Fibroblast of skin of back (primary cell): Measurements from ENCODE around the gene SEMA3E.
"Not testable (repeated sequence)": the region's sequence is repeated elsewhere in the genome, so short reads cannot be mapped to it uniquely, and the experiment has no call there.

Experiments
- DNase-seq: peaks from one replicate; pipeline ENCODE4 v3.0.0-alpha.2; 2013

Gene SEMA3E

GRCh38 chr7:83449781-83450180 is 199.2 kb downstream of the SEMA3E start:
- DNase-seq = no peak

GRCh38 chr7:83447681-83448080 is 201.3 kb downstream of the SEMA3E start:
- no peak for DNase-seq

DNA sequence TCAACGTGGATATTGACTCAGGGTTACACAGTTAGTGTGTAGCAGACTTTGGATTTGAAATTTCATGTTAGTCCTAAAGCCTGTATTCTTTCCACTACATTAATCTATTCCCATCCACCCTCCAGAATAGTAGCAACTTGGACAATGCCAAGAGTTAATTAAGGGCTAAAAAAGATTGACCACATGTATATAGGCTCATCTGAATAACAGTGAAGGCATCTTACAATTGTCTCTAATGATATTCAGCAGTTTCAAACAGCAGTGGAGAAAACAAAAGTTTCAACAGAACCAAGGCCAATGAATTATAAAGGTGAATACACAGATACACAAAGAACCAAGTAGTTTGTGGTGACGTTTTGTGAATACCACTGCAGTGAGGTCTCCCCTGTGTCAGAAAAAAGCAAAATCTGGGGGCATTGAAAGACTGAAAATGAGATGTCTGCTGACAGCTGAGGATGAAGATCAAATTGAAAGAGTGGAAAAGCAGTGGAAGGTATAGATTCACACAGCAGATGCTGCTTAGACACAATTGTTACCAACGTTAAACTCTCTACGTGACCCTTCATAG is 202.8 kb downstream of the SEMA3E start:
- DNase-seq = no peak

- DNase-seq = no peak
Measured at GRCh38 chr7:83442911-83443310, 206.0 kb downstream of the SEMA3E start.

GRCh38 chr7:83439026-83439425 is 209.9 kb downstream of the SEMA3E start:
- DNase-seq = no peak

GRCh38 chr7:83430289-83430688 is 218.7 kb downstream of the SEMA3E start:
- not testable (repeated sequence) for DNase-seq

DNA sequence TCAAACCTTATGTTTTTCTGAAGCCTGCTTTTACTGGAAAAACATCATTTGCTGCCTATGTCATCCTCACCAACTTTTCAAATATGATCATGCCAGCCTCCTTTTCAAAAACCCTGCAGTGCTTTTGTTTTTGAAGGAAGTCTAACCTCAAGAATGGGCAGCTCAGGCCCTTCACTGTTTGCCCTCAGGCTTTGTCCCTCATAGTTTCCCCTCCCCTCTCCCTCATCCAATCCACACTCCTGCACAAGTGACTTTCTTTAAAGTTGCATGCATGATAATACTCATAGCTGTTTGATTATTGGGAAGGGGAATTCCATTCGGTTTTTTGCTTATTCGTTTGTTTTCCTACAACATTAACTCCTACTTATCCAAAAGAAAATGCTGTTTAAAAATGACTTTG is 219.4 kb downstream of the SEMA3E start:
- no peak for DNase-seq

- peak; percentile 2 for DNase-seq
Measured at GRCh38 chr7:83427884-83428283, 221.1 kb downstream of the SEMA3E start.

- DNase-seq = no peak
Measured at GRCh38 chr7:83426325-83426724, 222.6 kb downstream of the SEMA3E start.

- no peak for DNase-seq
Measured at GRCh38 chr7:83419013-83419412, 229.9 kb downstream of the SEMA3E start.

GRCh38 chr7:83415840-83416239 is 233.1 kb downstream of the SEMA3E start:
- no peak for DNase-seq

- no peak for DNase-seq
Measured at GRCh38 chr7:83414947-83415346, 234.0 kb downstream of the SEMA3E start.

DNA sequence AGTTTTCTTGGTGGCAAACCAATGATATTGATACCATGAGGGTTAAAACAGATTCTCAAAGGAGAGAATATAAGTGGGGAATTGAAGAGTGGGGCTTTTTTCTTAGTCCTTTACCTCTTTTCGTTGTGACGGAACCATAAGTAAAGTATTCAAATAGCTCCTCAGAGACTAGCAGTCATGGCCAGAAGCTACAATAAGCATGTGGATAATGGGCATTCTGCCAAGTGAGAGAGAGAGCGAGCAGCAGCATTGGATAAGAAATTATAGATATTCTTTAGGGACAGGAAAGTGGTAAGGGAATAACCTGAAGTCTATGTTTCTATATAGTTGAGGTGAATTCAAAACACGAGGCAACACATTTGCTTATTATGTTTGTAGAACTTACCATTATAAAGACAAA is 235.1 kb downstream of the SEMA3E start:
- DNase-seq = peak; percentile 16

DNA sequence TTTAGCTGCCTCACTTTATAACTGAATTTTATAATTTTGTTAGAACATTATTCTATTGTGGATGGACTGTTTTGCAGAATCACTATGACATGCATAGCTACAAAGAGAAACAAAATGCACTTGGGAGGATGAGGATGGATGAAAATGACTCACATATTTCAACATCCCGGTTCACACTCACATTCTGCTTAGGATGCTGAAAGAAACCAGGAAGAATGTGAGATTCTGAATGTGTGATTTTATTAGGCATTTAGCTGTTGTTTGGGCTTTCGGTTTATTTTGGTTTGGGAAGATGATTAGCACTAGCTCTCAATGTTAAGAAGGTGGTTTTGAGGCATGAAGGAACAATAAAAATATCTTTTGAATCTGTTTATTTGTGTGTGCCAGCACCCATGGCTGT is 235.5 kb downstream of the SEMA3E start:
- DNase-seq = peak; percentile 30

- peak; percentile 43 for DNase-seq
Measured at GRCh38 chr7:83410989-83411591, 237.8 kb downstream of the SEMA3E start.

DNA sequence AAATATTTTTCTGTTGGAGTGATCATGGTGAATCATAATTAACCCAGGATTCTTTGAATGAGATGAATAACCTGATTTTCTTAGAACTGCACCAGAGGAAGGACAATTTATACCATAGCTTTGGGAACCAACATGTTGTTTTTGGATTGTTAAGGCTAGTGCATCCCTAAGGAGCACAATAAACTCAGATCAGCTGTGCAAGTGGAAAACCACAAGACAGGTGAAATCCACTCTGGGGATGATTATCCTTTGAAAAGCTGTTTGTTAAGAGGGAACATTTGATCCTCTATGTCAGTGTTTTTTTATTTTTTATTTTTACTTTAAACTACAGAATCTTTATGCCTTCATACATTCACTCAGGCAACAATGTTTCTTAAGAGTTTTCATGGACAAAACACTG is 254.2 kb downstream of the SEMA3E start:
- DNase-seq = no peak

GRCh38 chr7:83388436-83388835 is 260.5 kb downstream of the SEMA3E start:
- no peak for DNase-seq

- DNase-seq = no peak
Measured at GRCh38 chr7:83366629-83367028, 282.3 kb downstream of the SEMA3E start.

DNA sequence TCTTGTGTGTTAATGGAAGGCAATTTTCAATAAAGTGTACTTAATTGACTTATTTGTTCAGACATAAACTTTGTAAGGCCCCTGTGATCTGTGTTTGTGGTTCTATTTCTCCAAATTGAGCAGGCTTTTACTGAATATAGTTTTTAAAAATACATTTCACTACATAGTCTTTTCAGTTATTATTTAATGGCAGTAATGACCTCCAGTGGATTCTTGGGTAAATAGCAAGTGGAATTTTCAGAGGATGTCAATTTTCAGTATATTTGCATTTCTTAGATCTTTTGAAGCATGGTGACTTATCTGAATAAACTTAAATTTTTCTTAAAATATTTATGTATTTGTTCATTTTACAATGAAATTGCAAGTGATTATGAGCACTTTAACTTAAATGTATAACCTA is 283.2 kb downstream of the SEMA3E start:
- DNase-seq = peak; percentile 3

GRCh38 chr7:83362871-83363550 is 285.9 kb downstream of the SEMA3E start:
- peak; percentile 4 for DNase-seq

DNA sequence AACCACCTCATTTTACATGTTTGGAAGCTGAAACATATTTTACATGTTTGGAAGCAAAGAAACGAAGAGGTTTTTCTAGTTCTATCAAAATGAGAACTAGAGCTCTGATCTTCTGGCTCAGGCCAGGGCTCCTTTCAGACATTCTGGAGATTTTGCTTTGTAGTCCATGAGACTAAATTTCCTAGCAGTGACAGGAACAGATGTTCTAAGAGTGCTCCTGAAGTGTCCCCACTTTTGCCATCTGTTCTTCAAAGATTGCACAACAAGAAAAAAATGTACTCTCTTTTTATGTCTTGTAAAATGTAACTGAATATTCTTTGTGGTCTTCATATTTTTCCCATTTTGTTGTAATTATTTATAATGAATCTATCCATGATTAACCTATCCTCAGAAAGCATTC is 289.8 kb downstream of the SEMA3E start:
- DNase-seq = no peak

DNA sequence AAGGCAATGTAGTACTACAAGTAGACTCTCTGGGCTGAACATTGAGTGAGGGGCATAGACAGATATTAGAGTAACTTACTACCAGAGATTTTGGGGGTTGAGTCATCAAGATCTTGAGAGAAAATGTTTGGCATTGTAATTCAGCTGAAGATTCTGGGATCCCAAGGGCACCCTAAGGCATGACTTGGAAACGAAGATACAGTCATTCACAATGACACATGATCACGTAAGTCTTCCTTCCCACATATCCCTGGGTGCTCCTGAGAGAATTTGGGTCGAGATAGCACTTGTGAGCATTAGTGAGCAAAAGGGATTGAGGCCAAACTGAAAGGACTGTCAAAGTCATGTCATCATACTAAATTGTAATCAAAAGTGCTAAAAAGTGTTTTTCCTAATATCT is 293.8 kb downstream of the SEMA3E start:
- no peak for DNase-seq

GRCh38 chr7:83347945-83348444 is 300.9 kb downstream of the SEMA3E start:
- DNase-seq = peak; percentile 71

DNA sequence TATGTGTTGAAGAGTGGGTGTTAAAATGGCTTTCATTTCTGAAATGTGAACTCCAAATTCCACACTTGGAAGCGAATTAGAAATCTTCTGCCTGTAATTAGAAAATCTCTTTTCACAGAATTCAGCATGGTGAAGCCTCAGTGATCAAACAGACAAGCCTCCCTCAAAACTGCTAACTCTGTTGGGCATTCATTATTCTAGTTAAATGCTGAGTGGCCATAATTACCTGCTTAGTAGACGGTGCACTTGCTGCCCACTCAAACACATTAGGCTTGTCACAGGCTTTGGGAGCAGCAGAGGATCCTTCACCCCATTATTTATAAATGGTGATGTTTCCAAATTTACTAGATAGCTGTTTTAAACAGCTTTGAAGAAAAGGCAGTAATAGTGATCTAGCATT is 309.0 kb downstream of the SEMA3E start:
- DNase-seq = no peak
